K562 (cell line): Measurements from ENCODE around the gene ZNF213. TPM values are rescaled to one million over a fixed set of nuclear protein-coding genes. Genes with fewer than 3 reads are reported as not detected.

Experiments used
- ATAC-seq: fragments of 200-7000 bp; cut with Tn5 transposase; 3 replicates; pipeline ENCODE4 v1.9.1; 2020; ENCODE audit warnings: moderate library complexity
- BruUV-seq: library from RNA; stranded (reverse); fragments of 400-500 nt; replicated peaks from 2 replicates; lab custom pipeline; 2021; lab: Mats Ljungman, UMichigan
- CTCF ChIA-PET: fragments of 300-600 bp; formaldehyde crosslinking; extraction: SDS; loops from one replicate; lab custom pipeline; 2021; ENCODE audit warnings: low intra/inter-chr PET ratio; lab: Yijun Ruan, JAX
- POLR2A ChIA-PET: fragments of 300-600, 350-650 bp; sonication (Branson Sonifier 250); formaldehyde crosslinking; extraction: SDS; loops from one replicate; lab custom pipeline; 2021; ENCODE audit warnings: antibody characterized with exemption, inconsistent platforms; lab: Yijun Ruan, JAX
- DNase-seq, 4 experiments: peaks; one replicate each; pipeline versions ENCODE4 v3.0.0 to v3.0.0-alpha.2; 2011 to 2018; ENCODE audit warnings: low spot score in 3 of 4, mixed read lengths in 3 of 4; ENCODE audit errors: extremely low read depth in 1 of 4
- FAIRE-seq: peaks from 2 replicates; lab custom pipeline; 2011; peaks lifted over from hg19 to GRCh38; lab: Jason Lieb, UNC
- H2AFZ ChIP-seq: 2 replicates; pipeline ENCODE4 v1.6.0; 2011; ENCODE audit warnings: low read depth, low read length, control low read depth, inconsistent platforms
- H3K27ac ChIP-seq: fragments of 200-600 bp; 3 replicates; pipeline ENCODE4 v1.8.0; 2011; ENCODE audit warnings: low read depth, mild to moderate bottlenecking, control low read depth, inconsistent platforms, low read length, moderate library complexity, mixed read lengths; ENCODE audit errors: extremely low read depth
- H3K27me3 ChIP-seq, 2 experiments: fragments of 300-600 bp in 1 of 2; 2 replicates in 1 of 2; 3 replicates in 1 of 2; pipeline versions ENCODE4 v1.6.0 to v1.8.0; 2011; ENCODE audit warnings: inconsistent platforms in 2 of 2, low read length in 2 of 2, mild to moderate bottlenecking in 1 of 2, mixed read lengths in 1 of 2, moderate library complexity in 1 of 2; ENCODE audit not compliant: control insufficient read depth in 2 of 2, insufficient read depth in 2 of 2
- H3K36me3 ChIP-seq: fragments of 300-600 bp; 3 replicates; pipeline ENCODE4 v1.8.0; 2011; ENCODE audit warnings: mild to moderate bottlenecking, low read length, inconsistent platforms; ENCODE audit not compliant: control insufficient read depth, insufficient read depth
- H3K4me1 ChIP-seq, 2 experiments: fragments of 200-600 bp in 1 of 2; replicated peaks in 1 of 2; 2 replicates in 1 of 2; 3 replicates in 1 of 2; pipeline versions ENCODE4 v1.5.1 to v1.8.0; 2011; ENCODE audit warnings: inconsistent platforms in 2 of 2, low read length in 2 of 2, mild to moderate bottlenecking in 1 of 2, mixed read lengths in 1 of 2, moderate library complexity in 1 of 2; ENCODE audit not compliant: control insufficient read depth in 2 of 2, insufficient read depth in 2 of 2
- H3K4me2 ChIP-seq: 2 replicates; pipeline ENCODE4 v1.6.1; 2011; ENCODE audit warnings: low read length, control low read depth, inconsistent platforms, mixed read lengths; ENCODE audit not compliant: insufficient read depth
- H3K4me3 ChIP-seq: fragments of 200-600 bp; sonication (generic), shearing (Covaris generic); 2 replicates; pipeline ENCODE4 v1.5.1; 2016; ENCODE audit warnings: control low read depth, inconsistent platforms
- H3K79me2 ChIP-seq: fragments of 200-600 bp; 3 replicates; pipeline ENCODE4 v1.8.0; 2011; ENCODE audit warnings: low read length, inconsistent platforms; ENCODE audit not compliant: control insufficient read depth, insufficient read depth
- H3K9ac ChIP-seq, 2 experiments: 2 replicates each; pipeline versions ENCODE4 v1.6.0 to v1.6.1; 2011; ENCODE audit warnings: low read depth in 2 of 2, low read length in 2 of 2, control low read depth in 1 of 2, inconsistent platforms in 1 of 2, mild to moderate bottlenecking in 1 of 2, mixed read lengths in 1 of 2; ENCODE audit not compliant: insufficient read depth in 1 of 2
- H3K9me1 ChIP-seq: one replicate; pipeline ENCODE4 v1.6.0; 2011; ENCODE audit warnings: inconsistent platforms, mild to moderate bottlenecking, low read length, moderate library complexity; ENCODE audit not compliant: control insufficient read depth, insufficient read depth
- H3K9me3 ChIP-seq: replicated peaks from 2 replicates; pipeline ENCODE4 v1.5.1; 2011; ENCODE audit warnings: low read depth, low read length, inconsistent platforms; ENCODE audit not compliant: control insufficient read depth, insufficient read depth
- H4K20me1 ChIP-seq: replicated peaks from 2 replicates; pipeline ENCODE4 v1.6.1; 2011; ENCODE audit warnings: low read length, inconsistent platforms, mixed read lengths; ENCODE audit not compliant: control insufficient read depth, insufficient read depth
- COPS2 ChIP-seq: fragments of 450-650 bp; conservative IDR thresholded peaks from 2 replicates; pipeline ENCODE4 v1.6.1; 2016; ENCODE audit warnings: mild to moderate bottlenecking, moderate library complexity
- HOMEZ ChIP-seq: fragments of 250-450 bp; sonication (Bioruptor Pico); IDR thresholded peaks from 2 replicates; pipeline ENCODE4 v1.4.0; 2020; ENCODE audit warnings: mild to moderate bottlenecking, moderate library complexity
- JUND ChIP-seq, 2 experiments: IDR thresholded peaks; 2 replicates in 1 of 2; 3 replicates in 1 of 2; pipeline ENCODE4 v1.6.1; 2011; ENCODE audit warnings: borderline replicate concordance in 2 of 2, low read depth in 2 of 2, low read length in 2 of 2, improper control_type of control experiment in 1 of 2, missing biosample characterization in 1 of 2, missing genetic modification characterization in 1 of 2, missing genetic modification reagents in 1 of 2
- RFX1 ChIP-seq: fragments of 450-650 bp; IDR thresholded peaks from 2 replicates; pipeline ENCODE4 v1.6.1; 2016; ENCODE audit warnings: mild to moderate bottlenecking, moderate library complexity
- ZKSCAN1 ChIP-seq: fragments of 150-350 bp; IDR thresholded peaks from 2 replicates; pipeline ENCODE4 v1.6.1; 2016; ENCODE audit warnings: low read depth, low read length
- whole genome bisulfite sequencing: fragments of 100-300 bp; shearing (Covaris generic); methylation state at CpG from one replicate; pipeline ENCODE4 v1.1.6; 2016; ENCODE audit warnings: low coverage, mixed read lengths; ENCODE audit not compliant: insufficient coverage; ENCODE audit errors: missing lambda C conversion rate; 5-methylcytosine and 5-hydroxymethylcytosine counted together
- in situ Hi-C: fragments of 300-500 bp; cut with MboI; formaldehyde crosslinking; loops from 4 replicates; pipeline ENCODE4 v1.15.0; 2018; ENCODE audit warnings: inconsistent platforms, mixed read lengths
- intact Hi-C: fragments of 100-400 bp; cut with micrococcal nuclease; formaldehyde crosslinking; loops from 2 replicates; pipeline ENCODE4 v1.14.2; 2022
- polyA plus RNA-seq, 8 experiments: library from polyadenylated mRNA; depleted of rRNA in 4 of 8; stranded (reverse) in 5 of 8; unstranded in 3 of 8; fragments of >200 nt; fragmentation: Nextera tagmentation in 2 of 8; fragmentation: Illumina TruSeq in 1 of 8; extraction: Ambion mirVana in 2 of 8; extraction: Trizol in 1 of 8; gene quantifications; 2 replicates each; pipeline versions ENCODE4 v1.2.1 to v1.2.3, GENCODE V29; 2011 to 2014; ENCODE audit warnings: inconsistent platforms in 1 of 8, missing spikeins in 1 of 8
- total RNA-seq, 7 experiments: library from RNA; depleted of rRNA in 6 of 7; stranded (reverse); fragments of >200 nt in 6 of 7; fragmentation: Illumina TruSeq in 2 of 7; extraction: Trizol in 2 of 7; gene quantifications; 2 replicates each; pipeline versions ENCODE4 v1.2.1 to v1.2.3, GENCODE V29; 2011 to 2021; ENCODE audit warnings: low replicate concordance in 1 of 7
- TF ChIP-seq, protein P1 (sequence below): fragments of 250-450 bp; sonication (Bioruptor Pico); IDR thresholded peaks from 2 replicates; pipeline ENCODE4 v1.4.0; 2020; ENCODE audit warnings: mild to moderate bottlenecking, moderate library complexity
- TF ChIP-seq, protein P2 (sequence below): fragments of 250-450 bp; sonication (Bioruptor Pico); IDR thresholded peaks from 2 replicates; pipeline ENCODE4 v1.5.0; 2022; ENCODE audit warnings: mild to moderate bottlenecking

The ZNF213 gene
- total and polyA plus RNA-seq, 9 of the 15 experiments (the other 6 are each of a cell fraction or from before 2014, with no cell fraction given) = 0.49 to 10.0 (median 1.8) TPM

- Histone ChIP-seq H4K20me1 (peaks cover 4% of the 10 kb centered on the region; the same call in 1 of the 2 replicates), H3K4me3 (no peak overlapping the region), H3K4me2 (no peak overlapping the region), H3K9me1 (no peaks in the 10 kb centered on the region), H3K9ac (peak overlapping the region in 1 of 2 experiments; percentile 92; a peak in 2 of 4 replicates), H3K4me1 (peaks cover 0 to 59% of the 10 kb centered on the region in 2 experiments; a peak in 2 of 5 replicates), H3K36me3 (no peaks in the 10 kb centered on the region), H3K79me2 (no peaks in the 10 kb centered on the region), H2AFZ (no peak overlapping the region), H3K27me3 (no peaks in the 10 kb centered on the region), H3K27ac (no peak overlapping the region), H3K9me3 (no peaks in the 10 kb centered on the region)
- ChIA-PET CTCF (no interaction called here), POLR2A (interaction anchor here (0.6 to 2.6 kb wide), 13 partner anchors 8 to 725 kb away, joined by 3 to 17 read pairs (median 4); partner anchors contain the start of gene ZNF213)
- in situ Hi-C loops (no loop called here), intact Hi-C loops (no loop called here)
- no peak for DNase-seq
- no peak for ATAC-seq
- BruUV-seq = no TSS peak
- WGBS = 88% methylated on average over 13 of the region's 13 CpGs
- TF ChIP-seq COPS2 (no peak), HOMEZ (CRISPR knock-in tag) (no peak), ZKSCAN1 (peak; percentile 92), RFX1 (no peak), JUND (IDR thresholded peaks at IDR 0.05; ENCODE audit: borderline replicate concordance, low read depth, low read length) (no peak), JUND (tag; IDR thresholded peaks at IDR 0.05; ENCODE audit: borderline replicate concordance, low read depth, low read length) (no peak)
- TF ChIP-seq, protein P1, sequence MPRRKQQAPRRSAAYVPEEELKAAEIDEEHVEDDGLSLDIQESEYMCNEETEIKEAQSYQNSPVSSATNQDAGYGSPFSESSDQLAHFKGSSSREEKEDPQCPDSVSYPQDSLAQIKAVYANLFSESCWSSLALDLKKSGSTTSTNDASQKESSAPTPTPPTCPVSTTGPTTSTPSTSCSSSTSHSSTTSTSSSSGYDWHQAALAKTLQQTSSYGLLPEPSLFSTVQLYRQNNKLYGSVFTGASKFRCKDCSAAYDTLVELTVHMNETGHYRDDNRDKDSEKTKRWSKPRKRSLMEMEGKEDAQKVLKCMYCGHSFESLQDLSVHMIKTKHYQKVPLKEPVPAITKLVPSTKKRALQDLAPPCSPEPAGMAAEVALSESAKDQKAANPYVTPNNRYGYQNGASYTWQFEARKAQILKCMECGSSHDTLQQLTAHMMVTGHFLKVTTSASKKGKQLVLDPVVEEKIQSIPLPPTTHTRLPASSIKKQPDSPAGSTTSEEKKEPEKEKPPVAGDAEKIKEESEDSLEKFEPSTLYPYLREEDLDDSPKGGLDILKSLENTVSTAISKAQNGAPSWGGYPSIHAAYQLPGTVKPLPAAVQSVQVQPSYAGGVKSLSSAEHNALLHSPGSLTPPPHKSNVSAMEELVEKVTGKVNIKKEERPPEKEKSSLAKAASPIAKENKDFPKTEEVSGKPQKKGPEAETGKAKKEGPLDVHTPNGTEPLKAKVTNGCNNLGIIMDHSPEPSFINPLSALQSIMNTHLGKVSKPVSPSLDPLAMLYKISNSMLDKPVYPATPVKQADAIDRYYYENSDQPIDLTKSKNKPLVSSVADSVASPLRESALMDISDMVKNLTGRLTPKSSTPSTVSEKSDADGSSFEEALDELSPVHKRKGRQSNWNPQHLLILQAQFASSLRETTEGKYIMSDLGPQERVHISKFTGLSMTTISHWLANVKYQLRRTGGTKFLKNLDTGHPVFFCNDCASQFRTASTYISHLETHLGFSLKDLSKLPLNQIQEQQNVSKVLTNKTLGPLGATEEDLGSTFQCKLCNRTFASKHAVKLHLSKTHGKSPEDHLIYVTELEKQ (CRISPR knock-in tag) = no peak
- TF ChIP-seq, protein P2, sequence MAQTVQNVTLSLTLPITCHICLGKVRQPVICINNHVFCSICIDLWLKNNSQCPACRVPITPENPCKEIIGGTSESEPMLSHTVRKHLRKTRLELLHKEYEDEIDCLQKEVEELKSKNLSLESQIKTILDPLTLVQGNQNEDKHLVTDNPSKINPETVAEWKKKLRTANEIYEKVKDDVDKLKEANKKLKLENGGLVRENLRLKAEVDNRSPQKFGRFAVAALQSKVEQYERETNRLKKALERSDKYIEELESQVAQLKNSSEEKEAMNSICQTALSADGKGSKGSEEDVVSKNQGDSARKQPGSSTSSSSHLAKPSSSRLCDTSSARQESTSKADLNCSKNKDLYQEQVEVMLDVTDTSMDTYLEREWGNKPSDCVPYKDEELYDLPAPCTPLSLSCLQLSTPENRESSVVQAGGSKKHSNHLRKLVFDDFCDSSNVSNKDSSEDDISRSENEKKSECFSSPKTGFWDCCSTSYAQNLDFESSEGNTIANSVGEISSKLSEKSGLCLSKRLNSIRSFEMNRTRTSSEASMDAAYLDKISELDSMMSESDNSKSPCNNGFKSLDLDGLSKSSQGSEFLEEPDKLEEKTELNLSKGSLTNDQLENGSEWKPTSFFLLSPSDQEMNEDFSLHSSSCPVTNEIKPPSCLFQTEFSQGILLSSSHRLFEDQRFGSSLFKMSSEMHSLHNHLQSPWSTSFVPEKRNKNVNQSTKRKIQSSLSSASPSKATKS (CRISPR knock-in tag) = no peak
- FAIRE-seq = no peak
Measured at GRCh38 chr16:3148256-3149192, 13.7 kb downstream of the ZNF213 start.
